Omental fat pad (tissue), 4 donors: ENCODE data around the gene KIAA0040. TPM values are rescaled to one million over a fixed set of nuclear protein-coding genes. Genes with fewer than 3 reads are reported as not detected.

Source experiments
- ATAC-seq: fragments of 150-250 bp; one replicate; pipeline ENCODE4 v1.9.1; 2016; ENCODE audit warnings: mild to moderate bottlenecking, moderate library complexity; ENCODE audit not compliant: low FRiP score
- DNase-seq: peaks from one replicate; pipeline ENCODE4 v3.0.0-alpha.2; 2019; ENCODE audit warnings: low spot score
- CTCF ChIP-seq, 3 donors: fragments of 450-650 bp; IDR thresholded peaks; one replicate each; pipeline ENCODE4 v1.5.1; 2016 to 2017; ENCODE audit warnings: antibody characterized with exemption in 3 of 3, mild to moderate bottlenecking in 3 of 3, moderate library complexity in 2 of 3
- total RNA-seq, 4 donors: library from RNA; depleted of rRNA; stranded (reverse); fragments of >200 nt; gene quantifications; one replicate each; pipeline ENCODE4 v1.1.0, GENCODE V29; 2016

KIAA0040 gene
- total RNA-seq, 4 donors from 2014 or later, result 83.4 to 172 (median 113) TPM

DNA sequence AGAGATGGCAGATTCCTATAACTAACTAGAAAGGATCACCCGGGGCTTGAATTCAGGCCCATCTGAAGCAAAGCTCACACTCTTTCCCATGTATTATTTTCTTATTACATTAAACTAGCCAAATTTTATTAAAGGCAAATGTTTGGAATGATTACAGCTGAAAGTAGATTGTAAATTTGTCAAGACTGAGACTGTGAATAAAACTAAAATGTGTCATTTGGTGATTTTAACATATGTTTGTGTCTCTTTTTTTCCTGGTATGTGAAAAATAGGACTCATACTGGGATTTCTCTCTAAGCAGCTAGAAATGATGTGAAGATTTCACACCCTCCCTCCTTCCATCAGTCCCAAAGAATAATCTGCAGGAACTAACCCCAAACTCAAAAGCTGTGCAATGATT lies 19.1 kb upstream of the KIAA0040 start:
- TF ChIP-seq CTCF (IDR thresholded peaks at IDR 0.05), result no peak

GRCh38 chr1:175210744-175211143 lies 18.2 kb upstream of the KIAA0040 start:
- DNase-seq (no peak), ATAC-seq (no peak)
- TF ChIP-seq CTCF (IDR thresholded peaks at IDR 0.05), result no peak

More for the DNA sequence above, 19.1 kb upstream of the KIAA0040 start:
- no peak for DNase-seq
- no peak for ATAC-seq

- TF ChIP-seq CTCF (IDR thresholded peaks at IDR 0.05), result no peak
- ATAC-seq (no peak), DNase-seq (no peak)
Measured at GRCh38 chr1:175209493-175209921, 16.9 kb upstream of the KIAA0040 start.

DNA sequence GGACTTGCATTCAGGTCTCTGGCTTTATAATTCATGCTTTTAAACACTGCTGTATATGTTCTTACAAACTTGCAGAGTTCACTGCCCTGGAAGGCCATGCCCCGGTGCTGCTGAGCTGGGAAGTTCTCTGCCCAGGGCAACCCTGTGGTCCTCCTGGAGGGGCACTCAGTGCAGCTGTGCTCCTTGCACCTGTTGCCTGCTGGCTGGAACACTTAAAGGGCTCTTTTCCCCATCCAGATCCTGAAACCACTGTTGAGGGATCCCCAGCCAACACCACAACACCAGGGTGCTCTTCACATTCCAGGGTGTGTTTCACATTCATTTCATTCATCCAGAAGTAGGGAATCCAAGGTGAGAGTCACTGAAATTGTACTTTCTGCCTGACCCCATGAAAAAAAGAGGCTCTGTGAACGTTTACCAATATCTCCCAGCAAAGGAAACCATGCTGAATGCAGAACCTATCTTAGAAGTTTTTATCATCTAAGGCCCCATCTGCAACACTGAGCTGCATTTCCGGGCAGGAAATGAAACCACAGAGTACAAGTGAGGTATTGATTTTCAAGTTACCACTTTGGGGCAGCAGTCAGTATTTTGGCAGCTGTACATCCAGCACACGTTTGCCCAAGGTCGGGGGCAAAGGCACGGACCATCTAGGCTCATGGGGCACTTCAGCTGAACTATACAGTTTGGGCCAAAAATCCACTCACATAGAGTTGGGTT lies 16.4 kb upstream of the KIAA0040 start:
- no peak for TF ChIP-seq CTCF (IDR thresholded peaks at IDR 0.05)
- DNase-seq (no peak), ATAC-seq (no peak)

DNA sequence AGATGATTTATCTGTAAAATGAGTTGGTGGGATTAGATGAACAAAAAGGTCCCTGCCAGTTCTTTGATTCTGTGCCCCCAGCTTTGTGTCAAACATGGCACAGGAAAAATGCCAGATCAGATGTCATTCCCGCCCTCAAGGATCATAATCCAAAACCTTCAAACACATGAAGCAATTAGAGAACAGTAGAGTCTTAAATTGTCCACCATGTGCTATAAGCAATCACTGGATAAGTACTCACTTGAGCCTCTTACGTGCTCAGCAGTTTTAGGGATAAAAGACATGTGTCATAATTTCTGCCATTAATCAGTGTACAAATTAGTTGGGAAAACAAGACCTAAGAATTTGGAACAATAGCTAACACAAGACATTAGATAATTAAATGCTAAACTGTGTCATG lies 15.4 kb upstream of the KIAA0040 start:
- ATAC-seq (no peak), DNase-seq (no peak)
- TF ChIP-seq CTCF (IDR thresholded peaks at IDR 0.05), result no peak

DNA sequence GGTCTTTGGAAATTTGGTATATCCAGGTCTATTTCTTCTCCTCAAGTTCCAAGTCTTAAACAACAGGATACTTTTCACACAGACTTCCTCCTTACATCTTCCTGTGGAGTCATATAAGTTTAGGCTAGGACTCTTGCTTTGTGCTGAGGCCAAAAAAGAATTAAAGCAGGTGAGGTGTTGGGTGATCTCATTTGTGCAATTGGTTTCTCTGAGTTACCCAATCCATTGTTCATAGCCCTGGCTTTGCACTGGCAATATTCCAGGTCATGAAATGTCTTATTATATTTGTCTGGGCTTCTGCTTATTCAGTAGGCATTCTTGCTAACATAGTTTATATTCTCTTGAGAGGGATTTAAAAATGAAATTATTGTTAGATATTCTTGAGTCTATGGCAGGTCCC lies 14.1 kb upstream of the KIAA0040 start:
- TF ChIP-seq CTCF (IDR thresholded peaks at IDR 0.05), result no peak
- ATAC-seq (no peak), DNase-seq (no peak)

- ATAC-seq, result no peak
- no peak for TF ChIP-seq CTCF (IDR thresholded peaks at IDR 0.05)
- DNase-seq, result no peak
Measured at GRCh38 chr1:175204330-175204729, 11.8 kb upstream of the KIAA0040 start.
